ENCODE results near the gene EPN1. TPM values are rescaled to one million over a fixed set of nuclear protein-coding genes. Genes with fewer than 3 reads are reported as not detected.
"Not testable (repeated sequence)": the region's sequence is repeated elsewhere in the genome, so short reads cannot be mapped to it uniquely, and the experiment has no call there.

Gene EPN1
- total RNA-seq, 2 donors from 2014 or later: 33.8 to 40.5 TPM

DNA sequence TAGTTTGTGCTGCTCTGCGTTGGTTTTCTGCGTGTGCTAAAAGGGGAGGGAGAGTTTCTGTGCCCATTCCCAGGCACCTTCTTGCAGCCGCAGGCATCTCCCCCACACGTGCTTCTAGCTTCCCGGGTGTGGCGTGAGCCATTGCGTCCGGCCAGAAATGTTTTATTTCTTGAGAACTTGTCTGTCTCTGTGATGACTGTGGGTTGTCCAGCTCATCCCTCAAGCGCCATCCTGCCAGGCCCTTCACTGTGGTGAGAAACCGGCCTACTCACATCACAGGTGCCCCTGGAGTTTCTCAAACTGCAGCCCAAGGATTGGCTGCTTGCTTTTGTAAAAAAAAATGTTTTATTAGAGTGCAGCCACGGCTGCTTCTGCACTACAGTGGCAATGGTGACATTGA lies 24.2 kb downstream of the EPN1 start:
- ATAC-seq (replicated peaks in 1 of 2): no peak
- H3K4me1 Mint-ChIP-seq (ENCODE audit: low read depth): no peaks in the 10 kb centered on the region
- no peak overlapping the region for H3K27ac Mint-ChIP-seq

DNA sequence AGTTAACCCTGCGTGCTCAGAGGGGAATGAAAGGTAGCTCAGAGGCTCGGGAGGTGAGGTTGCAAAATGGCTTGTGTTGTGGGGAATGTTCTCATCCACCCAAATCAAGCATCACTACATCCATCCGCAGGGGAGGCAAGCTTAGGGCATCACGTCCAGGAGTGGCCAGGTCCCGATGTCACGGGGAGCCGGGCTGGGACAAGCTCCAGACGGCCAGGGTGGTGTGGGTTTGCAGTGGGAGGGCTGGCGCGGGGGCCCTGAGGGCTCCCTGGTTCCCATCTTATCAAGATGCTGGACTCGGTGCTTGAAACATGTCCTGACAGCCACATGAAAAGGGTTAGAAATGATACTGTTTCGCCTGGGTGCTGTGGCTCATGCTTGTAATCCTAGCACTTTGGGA lies 25.8 kb downstream of the EPN1 start:
- DNase-seq (no peak), ATAC-seq (replicated peaks in 1 of 2) (no peak)
- Mint-ChIP-seq H3K9me3 (no peaks in the 10 kb centered on the region), H3K27me3 (ENCODE audit: low read depth) (no peaks in the 10 kb centered on the region), H3K4me1 (ENCODE audit: low read depth) (no peaks in the 10 kb centered on the region), H3K4me3 (no peak overlapping the region), H3K36me3 (ENCODE audit: insufficient read depth in 2 of 2) (peaks cover 2 to 4% of the 10 kb centered on the region in 2 donors), H3K27ac (no peak overlapping the region)

More for the DNA sequence above, 24.2 kb downstream of the EPN1 start:
- Mint-ChIP-seq H3K9me3 (no peaks in the 10 kb centered on the region), H3K36me3 (ENCODE audit: insufficient read depth in 2 of 2) (peaks cover 3 to 4% of the 10 kb centered on the region in 2 donors), H3K4me3 (no peak overlapping the region), H3K27me3 (ENCODE audit: low read depth) (no peaks in the 10 kb centered on the region)
- DNase-seq: no peak

DNA sequence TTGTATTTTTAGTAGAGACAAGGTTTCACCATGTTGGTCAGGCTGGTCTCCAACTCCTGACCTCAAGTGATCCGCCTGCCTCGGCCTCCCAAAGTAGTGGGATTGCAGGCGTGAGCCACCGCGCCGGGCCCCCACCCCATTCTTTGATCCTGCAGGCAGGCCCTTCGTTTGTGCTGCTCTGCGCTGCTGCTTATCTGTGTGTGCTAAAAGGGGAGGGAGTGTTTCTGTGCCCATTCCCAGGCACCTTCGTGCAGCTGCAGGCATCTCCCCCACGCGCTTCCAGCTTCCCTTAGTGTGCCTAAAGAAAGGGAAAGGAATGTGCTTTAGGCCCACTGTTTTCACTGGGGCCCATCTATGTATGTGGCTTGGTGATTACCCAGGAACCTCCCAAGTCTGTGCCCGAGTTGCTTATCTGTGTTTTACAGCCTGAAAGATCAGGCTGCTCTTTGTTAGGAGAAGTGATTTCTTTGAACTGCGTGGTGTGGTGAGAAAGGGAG lies 27.2 kb downstream of the EPN1 start:
- Mint-ChIP-seq H3K4me3 (no peak overlapping the region), H3K27ac (no peak overlapping the region), H3K36me3 (ENCODE audit: insufficient read depth in 2 of 2) (peaks cover 2 to 4% of the 10 kb centered on the region in 2 donors), H3K27me3 (ENCODE audit: low read depth) (no peaks in the 10 kb centered on the region), H3K4me1 (ENCODE audit: low read depth) (no peaks in the 10 kb centered on the region), H3K9me3 (no peaks in the 10 kb centered on the region)
- DNase-seq (no peak), ATAC-seq (replicated peaks in 1 of 2) (no peak)

DNA sequence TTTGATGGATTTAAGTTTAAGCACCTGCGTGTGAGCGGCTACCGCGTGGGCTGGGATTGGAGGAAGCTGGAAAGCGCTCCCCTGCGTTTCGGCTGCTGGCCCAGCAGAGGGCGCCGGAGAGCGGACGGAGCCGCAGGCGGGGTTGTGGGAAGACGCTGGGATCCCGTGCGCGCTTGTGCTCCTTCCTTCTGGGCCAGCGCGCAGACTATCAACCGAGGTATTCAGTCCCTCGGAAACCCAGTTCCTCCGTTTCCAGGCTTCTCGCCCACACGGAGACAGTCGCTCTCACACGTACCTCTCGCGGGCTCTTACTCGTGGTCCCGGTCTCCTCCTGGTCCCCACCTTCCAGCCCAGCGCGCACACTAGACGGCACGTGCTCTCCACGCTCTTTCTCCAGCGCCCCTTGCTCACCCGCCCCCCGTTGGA lies 28.8 kb downstream of the EPN1 start:
- H3K4me1 Mint-ChIP-seq (ENCODE audit: low read depth): no peaks in the 10 kb centered on the region
- no peak overlapping the region for H3K27ac Mint-ChIP-seq
- no peaks in the 10 kb centered on the region for H3K27me3 Mint-ChIP-seq (ENCODE audit: low read depth)
- no peak overlapping the region for H3K4me3 Mint-ChIP-seq
- ATAC-seq (replicated peaks in 1 of 2) (peak in 1 of 2 donors; percentile 44), DNase-seq (peak; percentile 47 to 49)
- H3K36me3 Mint-ChIP-seq (ENCODE audit: insufficient read depth in 2 of 2): peaks cover 2 to 4% of the 10 kb centered on the region in 2 donors
- H3K9me3 Mint-ChIP-seq: no peaks in the 10 kb centered on the region

DNA sequence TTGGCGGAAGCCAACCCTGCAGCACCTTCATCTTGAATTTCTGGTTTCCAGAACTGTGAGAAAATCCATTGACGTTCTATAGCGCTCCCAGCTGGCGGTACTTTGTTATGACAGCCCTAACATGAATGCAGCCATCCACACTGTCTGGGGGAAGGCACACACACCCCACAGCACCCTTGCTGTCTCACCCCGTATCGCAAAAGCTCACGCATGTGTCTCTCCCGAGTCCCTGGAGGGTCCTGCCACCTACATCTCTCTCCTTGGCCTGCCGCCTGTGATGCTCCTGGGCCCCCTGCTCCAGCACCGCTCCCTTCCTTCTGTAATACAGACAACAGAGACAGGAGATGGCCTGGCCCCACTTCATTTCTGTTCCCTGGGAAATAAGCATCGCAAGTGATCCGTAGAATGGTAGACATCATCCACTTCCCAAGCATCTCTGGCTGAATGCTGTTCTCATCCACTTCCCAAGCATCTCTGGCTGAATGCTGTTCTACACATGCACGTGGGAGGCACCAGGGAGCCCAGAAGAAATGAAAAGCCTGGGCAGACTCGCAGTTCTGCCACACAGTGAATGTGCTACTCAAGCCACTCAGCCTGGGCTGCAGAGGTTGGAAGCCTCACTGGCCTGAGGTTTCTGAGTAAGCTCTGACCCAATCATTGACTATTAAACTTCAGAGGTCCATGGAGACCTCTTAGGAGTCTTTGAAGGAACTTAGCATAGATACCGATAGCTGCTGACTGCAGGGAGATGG lies 29.6 kb downstream of the EPN1 start:
- ATAC-seq (replicated peaks in 1 of 2) (no peak), DNase-seq (no peak)
- peaks cover 2 to 4% of the 10 kb centered on the region in 2 donors for H3K36me3 Mint-ChIP-seq (ENCODE audit: insufficient read depth in 2 of 2)
- H3K4me3 Mint-ChIP-seq: no peak overlapping the region
- H3K27ac Mint-ChIP-seq: no peak overlapping the region
- no peaks in the 10 kb centered on the region for H3K27me3 Mint-ChIP-seq (ENCODE audit: low read depth)
- no peaks in the 10 kb centered on the region for H3K4me1 Mint-ChIP-seq (ENCODE audit: low read depth)
- no peaks in the 10 kb centered on the region for H3K9me3 Mint-ChIP-seq

DNA sequence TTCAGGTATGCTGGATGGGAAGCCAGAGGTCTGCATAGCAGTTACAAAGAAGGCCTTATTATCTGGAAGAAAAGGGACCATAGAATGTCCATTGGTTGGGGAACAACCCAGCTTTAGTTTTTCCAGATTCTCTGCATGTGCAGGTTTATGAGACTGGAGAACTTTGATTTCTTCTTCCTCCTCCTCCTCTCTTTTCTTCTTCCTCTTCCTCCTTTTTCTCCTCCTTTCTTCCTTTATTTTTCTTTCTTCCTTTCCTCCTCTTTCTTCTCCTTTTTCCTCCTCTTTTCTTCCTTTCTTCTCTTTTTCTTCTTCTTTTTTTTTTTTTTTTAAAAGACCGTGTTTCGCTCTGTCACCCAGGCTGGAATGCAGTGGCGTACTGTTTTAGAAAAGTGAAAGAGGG lies 30.9 kb downstream of the EPN1 start:
- Mint-ChIP-seq H3K27ac (peak overlapping the region; percentile 29), H3K36me3 (ENCODE audit: insufficient read depth in 2 of 2) (peaks cover 2 to 4% of the 10 kb centered on the region in 2 donors), H3K4me1 (ENCODE audit: low read depth) (no peaks in the 10 kb centered on the region), H3K9me3 (no peaks in the 10 kb centered on the region), H3K27me3 (ENCODE audit: low read depth) (no peaks in the 10 kb centered on the region), H3K4me3 (no peak overlapping the region)
- DNase-seq (no peak), ATAC-seq (replicated peaks in 1 of 2) (no peak)

DNA sequence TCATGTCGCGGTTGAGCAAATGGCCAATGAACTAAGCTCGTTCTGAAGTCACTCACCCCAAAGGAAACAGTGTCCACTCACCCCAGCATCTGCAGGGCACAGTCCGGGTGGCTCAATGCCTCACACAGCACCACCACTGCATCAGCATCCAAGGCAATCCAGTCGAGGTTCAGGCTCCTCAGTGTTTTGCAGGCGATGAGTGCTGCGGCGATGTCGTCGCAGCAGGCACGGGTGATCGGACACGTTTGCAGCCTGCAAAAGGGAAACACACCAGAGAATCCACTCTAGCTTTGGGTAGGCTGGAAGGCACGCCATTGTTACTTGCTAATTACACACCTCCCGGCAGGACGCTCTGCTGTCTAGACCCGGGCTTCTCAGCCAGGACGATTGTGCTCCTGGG lies 36.7 kb downstream of the EPN1 start:
- Mint-ChIP-seq H3K9me3 (peaks cover 4% of the 10 kb centered on the region in 2 donors), H3K36me3 (ENCODE audit: insufficient read depth in 2 of 2) (peaks cover 6 to 8% of the 10 kb centered on the region in 2 donors), H3K4me1 (ENCODE audit: low read depth) (no peaks in the 10 kb centered on the region), H3K27me3 (ENCODE audit: low read depth) (peaks cover 6% of the 10 kb centered on the region), H3K27ac (no peak overlapping the region), H3K4me3 (no peak overlapping the region)
- ATAC-seq (replicated peaks in 1 of 2) (no peak), DNase-seq (no peak)

DNA sequence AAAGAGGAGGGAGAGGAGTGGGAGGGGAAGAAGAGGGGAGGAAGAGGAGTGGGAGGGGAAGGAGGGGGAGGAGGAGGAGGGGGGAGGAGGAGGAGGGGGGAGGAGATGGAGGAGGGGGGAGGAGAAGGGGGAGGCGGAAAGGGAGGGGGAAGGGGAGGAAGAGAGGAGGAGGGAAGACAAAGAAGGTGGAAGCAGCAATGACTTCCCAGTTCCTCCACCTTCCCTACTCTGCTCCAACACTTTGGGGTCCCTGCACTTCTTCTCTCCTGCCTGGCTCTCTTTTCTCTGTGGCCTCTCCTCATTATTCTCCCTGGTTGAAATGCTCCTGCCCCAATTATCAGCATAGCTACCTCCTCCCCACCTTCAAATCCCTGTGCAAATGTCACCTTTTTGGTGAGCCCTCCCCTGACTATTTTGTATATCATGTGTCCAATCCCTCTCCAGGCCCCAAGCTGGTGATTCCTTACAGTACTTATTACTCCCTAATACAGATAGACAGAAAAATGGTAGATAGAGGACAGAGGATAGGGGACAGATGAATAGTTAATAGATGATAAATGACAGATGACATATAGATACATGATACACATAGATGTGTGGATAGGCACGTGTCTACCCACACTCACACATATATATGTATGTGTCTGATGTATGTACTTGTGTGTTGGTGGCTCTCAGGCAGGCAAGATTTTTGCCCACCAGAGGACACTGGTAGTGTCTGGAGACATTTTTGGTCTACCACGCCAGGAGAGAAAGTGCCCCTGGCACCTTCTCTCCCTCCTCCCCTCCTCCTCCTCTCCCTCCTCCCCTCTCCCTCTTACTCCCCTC lies 38.0 kb downstream of the EPN1 start:
- Mint-ChIP-seq H3K9me3 (peaks cover 4% of the 10 kb centered on the region in 2 donors), H3K4me1 (ENCODE audit: low read depth) (no peaks in the 10 kb centered on the region), H3K27me3 (ENCODE audit: low read depth) (peaks cover 16% of the 10 kb centered on the region), H3K36me3 (ENCODE audit: insufficient read depth in 2 of 2) (peaks cover 6 to 8% of the 10 kb centered on the region in 2 donors), H3K4me3 (no peak overlapping the region), H3K27ac (no peak overlapping the region)
- no peak for DNase-seq
- peak in 1 of 2 donors; percentile 29 for ATAC-seq (replicated peaks in 1 of 2)

DNA sequence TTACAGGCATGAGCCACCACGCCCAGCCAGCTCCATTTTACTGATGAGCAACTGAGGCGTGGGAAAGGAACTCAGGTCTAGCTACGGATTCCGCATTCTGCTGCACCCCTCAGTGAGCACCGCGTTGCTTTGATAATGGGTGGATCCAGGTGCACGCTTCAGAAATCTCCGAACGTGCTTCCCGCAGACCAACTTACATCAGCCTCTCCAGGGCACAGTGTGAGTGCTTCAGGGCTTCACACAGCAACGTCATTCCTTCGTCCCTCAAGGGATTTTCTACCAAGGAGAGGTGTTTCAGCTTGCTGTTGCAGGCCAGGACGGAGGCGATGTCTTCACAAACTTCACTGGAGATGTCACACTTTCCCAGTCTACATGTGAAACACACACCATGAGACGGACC lies 41.5 kb downstream of the EPN1 start:
- peaks cover 43% of the 10 kb centered on the region for H3K27me3 Mint-ChIP-seq (ENCODE audit: low read depth)
- no peak overlapping the region for H3K4me3 Mint-ChIP-seq
- ATAC-seq (replicated peaks in 1 of 2) (no peak), DNase-seq (no peak)
- H3K4me1 Mint-ChIP-seq (ENCODE audit: low read depth): no peaks in the 10 kb centered on the region
- H3K9me3 Mint-ChIP-seq: peaks cover 6 to 7% of the 10 kb centered on the region in 2 donors
- no peak overlapping the region for H3K27ac Mint-ChIP-seq
- H3K36me3 Mint-ChIP-seq (ENCODE audit: insufficient read depth in 2 of 2): peaks cover 7 to 11% of the 10 kb centered on the region in 2 donors

DNA sequence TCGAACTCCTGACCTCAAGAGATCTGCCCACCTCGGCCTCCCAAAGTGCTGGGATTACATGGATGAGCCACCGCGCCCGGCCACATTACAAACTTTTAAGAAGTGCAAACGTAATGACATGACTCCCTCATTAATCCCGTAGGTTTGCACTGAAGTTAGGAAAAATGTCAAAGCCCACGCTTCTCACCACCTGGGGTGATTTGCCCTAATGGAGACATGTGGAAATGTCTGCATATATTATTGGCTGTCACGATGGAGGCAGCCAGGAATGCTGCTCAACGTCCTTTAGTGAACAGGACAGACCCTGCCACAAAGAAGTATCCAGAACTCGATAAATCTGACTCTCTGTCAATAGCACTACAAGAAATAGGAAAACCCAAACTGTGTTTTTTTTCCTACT lies 42.2 kb downstream of the EPN1 start:
- Mint-ChIP-seq H3K27ac (no peak overlapping the region), H3K36me3 (ENCODE audit: insufficient read depth in 2 of 2) (peaks cover 13 to 16% of the 10 kb centered on the region in 2 donors), H3K9me3 (peaks cover 12 to 14% of the 10 kb centered on the region in 2 donors), H3K4me3 (no peak overlapping the region), H3K4me1 (ENCODE audit: low read depth) (no peaks in the 10 kb centered on the region), H3K27me3 (ENCODE audit: low read depth) (peaks cover 45% of the 10 kb centered on the region)
- ATAC-seq (replicated peaks in 1 of 2) (no peak), DNase-seq (no peak)

DNA sequence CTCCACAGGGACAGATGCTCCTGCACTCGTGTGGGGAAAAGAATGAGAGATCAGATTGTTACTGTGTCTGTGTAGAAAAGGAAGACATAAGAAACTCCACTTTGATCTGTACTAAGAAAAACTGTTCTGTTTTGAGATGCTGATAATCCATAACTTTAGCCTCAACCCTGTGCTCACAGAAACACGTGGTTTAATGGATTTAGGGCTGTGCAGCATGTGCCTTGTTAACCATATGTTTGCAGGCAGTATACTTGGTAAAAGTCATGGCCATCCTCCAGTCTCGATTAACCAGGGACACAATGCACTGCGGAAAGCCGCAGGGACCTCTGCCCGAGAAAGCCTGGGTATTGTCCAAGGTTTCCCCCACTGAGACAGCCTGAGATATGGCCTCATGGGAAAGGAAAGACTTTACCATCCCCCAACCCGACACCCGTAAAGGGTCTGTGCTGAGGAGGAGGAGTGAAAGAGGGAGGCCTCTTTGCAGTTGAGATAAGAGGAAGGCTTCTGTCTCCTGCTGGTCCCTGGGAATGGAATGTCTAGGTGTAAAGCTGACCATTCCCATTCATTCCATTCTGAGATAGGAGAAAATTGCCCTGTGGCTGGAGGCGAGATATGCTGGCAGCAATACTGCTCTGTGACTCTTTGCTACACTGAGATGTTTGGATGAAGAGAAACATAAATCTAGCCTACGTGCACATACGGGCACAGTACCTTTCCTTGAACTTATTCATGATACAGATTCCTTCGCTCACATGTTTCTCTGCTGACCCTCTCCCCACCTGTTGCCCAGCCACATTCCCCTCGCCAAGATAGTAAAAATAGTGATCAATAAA lies 43.1 kb downstream of the EPN1 start:
- not testable (repeated sequence) for ATAC-seq (replicated peaks in 1 of 2); DNase-seq; H3K4me1 Mint-ChIP-seq (ENCODE audit: low read depth); H3K27ac Mint-ChIP-seq; H3K4me3 Mint-ChIP-seq
- H3K9me3 Mint-ChIP-seq: peaks cover 15 to 16% of the 10 kb centered on the region in 2 donors
- H3K27me3 Mint-ChIP-seq (ENCODE audit: low read depth): peaks cover 43% of the 10 kb centered on the region
- H3K36me3 Mint-ChIP-seq (ENCODE audit: insufficient read depth in 2 of 2): peaks cover 9 to 13% of the 10 kb centered on the region in 2 donors

DNA sequence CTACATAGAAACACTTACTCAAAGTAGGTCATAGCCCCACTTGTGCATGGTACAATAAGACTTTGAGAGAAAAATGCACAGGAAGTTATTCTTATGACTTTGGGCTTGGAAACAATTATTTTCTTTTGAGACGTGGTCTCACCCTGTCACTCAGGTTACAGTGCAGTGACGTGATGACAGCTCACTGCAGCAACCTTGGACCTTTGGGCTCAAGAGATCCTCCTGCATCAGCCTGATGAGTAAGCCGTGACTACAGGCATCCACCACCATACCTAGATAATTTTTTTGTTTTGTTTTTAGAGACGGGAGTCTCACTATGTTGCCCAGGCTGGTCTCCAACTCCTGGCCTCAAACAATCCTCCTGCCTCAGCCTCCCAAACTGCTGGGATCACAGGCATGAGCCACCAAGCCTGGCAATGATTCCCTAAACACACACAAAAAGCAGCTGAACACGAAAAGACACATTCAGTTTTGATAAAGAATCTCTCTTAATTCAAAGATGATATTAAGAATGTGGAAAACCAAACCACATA lies 45.3 kb downstream of the EPN1 start:
- Mint-ChIP-seq H3K4me1 (ENCODE audit: low read depth) (no peaks in the 10 kb centered on the region), H3K27me3 (ENCODE audit: low read depth) (peaks cover 45% of the 10 kb centered on the region), H3K27ac (no peak overlapping the region), H3K36me3 (ENCODE audit: insufficient read depth in 2 of 2) (peaks cover 8 to 11% of the 10 kb centered on the region in 2 donors), H3K4me3 (no peak overlapping the region), H3K9me3 (peaks cover 14 to 15% of the 10 kb centered on the region in 2 donors)
- DNase-seq: no peak
- no peak for ATAC-seq (replicated peaks in 1 of 2)
